ENCODE results near the gene FBN1. TPM values are rescaled to one million over a fixed set of nuclear protein-coding genes. Genes with fewer than 3 reads are reported as not detected.

Gene FBN1
- total RNA-seq, 6 experiments from 2014 or later: 1.7 to 12.0 (median 8.7) TPM

- no peaks in the 10 kb centered on the region for H3K36me3 ChIP-seq
- intact Hi-C loops (cut with DNase I): no loop called here
- 75% methylated on average over 5 of the region's 7 CpGs for WGBS (ENCODE audit: insufficient coverage, low coverage, low lambda C conversion rate, missing lambda C conversion rate)
- H3K9me3 ChIP-seq: no peaks in the 10 kb centered on the region
- DNase-seq: no peak
- ATAC-seq: no peak
- H3K27ac ChIP-seq: no peak overlapping the region
- TF ChIP-seq CTCF (IDR thresholded peaks at IDR 0.05) (no peak), POLR2A (IDR thresholded peaks at IDR 0.05) (no peak)
- H3K4me1 ChIP-seq: no peaks in the 10 kb centered on the region
- no peak overlapping the region for H3K4me3 ChIP-seq
- H3K27me3 ChIP-seq: no peaks in the 10 kb centered on the region
Measured at GRCh38 chr15:48678851-48679250, 33.3 kb upstream of the FBN1 start.

- WGBS (ENCODE audit: insufficient coverage, low coverage, low lambda C conversion rate, missing lambda C conversion rate): 90% methylated on average over 2 of the region's 2 CpGs
- TF ChIP-seq CTCF (IDR thresholded peaks at IDR 0.05) (no peak), POLR2A (IDR thresholded peaks at IDR 0.05) (no peak)
- Histone ChIP-seq H3K27ac (no peak overlapping the region), H3K4me1 (no peaks in the 10 kb centered on the region), H3K4me3 (no peak overlapping the region), H3K27me3 (no peaks in the 10 kb centered on the region), H3K36me3 (no peaks in the 10 kb centered on the region), H3K9me3 (no peaks in the 10 kb centered on the region)
- no peak for ATAC-seq
- no peak for DNase-seq
- intact Hi-C loops (cut with DNase I): no loop called here
Measured at GRCh38 chr15:48677821-48678220, 32.3 kb upstream of the FBN1 start.

- intact Hi-C loops (cut with DNase I): no loop called here
- no peak for DNase-seq
Measured at GRCh38 chr15:48675436-48675835, 29.9 kb upstream of the FBN1 start.

GRCh38 chr15:48674876-48675275 is 29.4 kb upstream of the FBN1 start:
- Histone ChIP-seq H3K4me1 (no peaks in the 10 kb centered on the region), H3K36me3 (no peaks in the 10 kb centered on the region), H3K27me3 (no peaks in the 10 kb centered on the region), H3K4me3 (no peak overlapping the region), H3K9me3 (no peaks in the 10 kb centered on the region), H3K27ac (no peak overlapping the region)
- intact Hi-C loops (cut with DNase I): no loop called here
- DNase-seq (no peak), ATAC-seq (no peak)
- TF ChIP-seq POLR2A (IDR thresholded peaks at IDR 0.05): no peak
- no peak for TF ChIP-seq CTCF (IDR thresholded peaks at IDR 0.05)
- WGBS (ENCODE audit: insufficient coverage, low coverage, low lambda C conversion rate, missing lambda C conversion rate): 84% methylated on average over 3 of the region's 3 CpGs

More at GRCh38 chr15:48675436-48675835, 29.9 kb upstream of the FBN1 start:
- no peaks in the 10 kb centered on the region for H3K27me3 ChIP-seq
- no peaks in the 10 kb centered on the region for H3K4me1 ChIP-seq
- 56% methylated on average over 1 of the region's 4 CpGs for WGBS (ENCODE audit: insufficient coverage, low coverage, low lambda C conversion rate, missing lambda C conversion rate)
- TF ChIP-seq POLR2A (IDR thresholded peaks at IDR 0.05) (no peak), CTCF (IDR thresholded peaks at IDR 0.05) (no peak)
- no peak overlapping the region for H3K4me3 ChIP-seq
- H3K27ac ChIP-seq: no peak overlapping the region
- no peaks in the 10 kb centered on the region for H3K9me3 ChIP-seq
- H3K36me3 ChIP-seq: no peaks in the 10 kb centered on the region
- ATAC-seq: no peak

- H3K27me3 ChIP-seq: no peaks in the 10 kb centered on the region
- no peak overlapping the region for H3K4me3 ChIP-seq
- no peak overlapping the region for H3K27ac ChIP-seq
- no peaks in the 10 kb centered on the region for H3K36me3 ChIP-seq
- H3K9me3 ChIP-seq: no peaks in the 10 kb centered on the region
- no peak for ATAC-seq
- no peak for TF ChIP-seq POLR2A (IDR thresholded peaks at IDR 0.05)
- no peak for TF ChIP-seq CTCF (IDR thresholded peaks at IDR 0.05)
- intact Hi-C loops (cut with DNase I): no loop called here
- no peaks in the 10 kb centered on the region for H3K4me1 ChIP-seq
- no peak for DNase-seq
- WGBS (ENCODE audit: insufficient coverage, low coverage, low lambda C conversion rate, missing lambda C conversion rate): 59% methylated on average over 2 of the region's 6 CpGs
Measured at GRCh38 chr15:48672206-48672605, 26.7 kb upstream of the FBN1 start.
